ENCODE measurements around the gene OR2T27.
A peak's percentile ranks its signal among the peaks of the same experiment; 100 is the strongest.
"Not testable (repeated sequence)": the region's sequence is repeated elsewhere in the genome, so short reads cannot be mapped to it uniquely, and the experiment has no call there.

The OR2T27 gene

GRCh38 chr1:248639652-248640051, 15.7 kb downstream of the OR2T27 start:
- DNase-seq: not testable (repeated sequence)

- DNase-seq: not testable (repeated sequence)
Measured at GRCh38 chr1:248636612-248637011, 18.7 kb downstream of the OR2T27 start.

GRCh38 chr1:248634991-248635390, 20.3 kb downstream of the OR2T27 start, which contains the start of gene OR2T11:
OR2T11 (minus strand) TSS chr1:248635091; CDS start chr1:248627128, 7,963 bp downstream.
- DNase-seq: not testable (repeated sequence)

- no peak for DNase-seq
Measured at GRCh38 chr1:248631354-248632008, 23.8 kb downstream of the OR2T27 start.

- DNase-seq: no peak
Measured at GRCh38 chr1:248630551-248630950, 24.8 kb downstream of the OR2T27 start.

GRCh38 chr1:248627971-248628844, 27.1 kb downstream of the OR2T27 start:
- DNase-seq: no peak

GRCh38 chr1:248625971-248626370, 29.4 kb downstream of the OR2T27 start:
- DNase-seq: no peak

- no peak for DNase-seq
Measured at GRCh38 chr1:248625166-248625565, 30.2 kb downstream of the OR2T27 start.

- peak in 2 of 6 experiments; percentile 17 to 28 for DNase-seq
Measured at GRCh38 chr1:248622570-248623001, 32.7 kb downstream of the OR2T27 start.

- DNase-seq: no peak
Measured at GRCh38 chr1:248621770-248622169, 33.6 kb downstream of the OR2T27 start.

- peak in 3 of 6 experiments; percentile 12 to 23 (median 15) for DNase-seq
Measured at GRCh38 chr1:248618878-248619277, 36.5 kb downstream of the OR2T27 start.

- DNase-seq: no peak
Measured at GRCh38 chr1:248618119-248618518, 37.2 kb downstream of the OR2T27 start.

- no peak for DNase-seq
Measured at GRCh38 chr1:248613742-248614141, 41.6 kb downstream of the OR2T27 start.

GRCh38 chr1:248611883-248612414, 43.4 kb downstream of the OR2T27 start:
- DNase-seq: peak in 2 of 6 experiments; percentile 19 to 20

- no peak for DNase-seq
Measured at GRCh38 chr1:248610301-248610700, 45.0 kb downstream of the OR2T27 start.
